ENCODE measurements around the gene SSBP2.
A peak's percentile ranks its signal among the peaks of the same experiment; 100 is the strongest.
"Not testable (repeated sequence)": the region's sequence is repeated elsewhere in the genome, so short reads cannot be mapped to it uniquely, and the experiment has no call there.

Gene SSBP2

DNA sequence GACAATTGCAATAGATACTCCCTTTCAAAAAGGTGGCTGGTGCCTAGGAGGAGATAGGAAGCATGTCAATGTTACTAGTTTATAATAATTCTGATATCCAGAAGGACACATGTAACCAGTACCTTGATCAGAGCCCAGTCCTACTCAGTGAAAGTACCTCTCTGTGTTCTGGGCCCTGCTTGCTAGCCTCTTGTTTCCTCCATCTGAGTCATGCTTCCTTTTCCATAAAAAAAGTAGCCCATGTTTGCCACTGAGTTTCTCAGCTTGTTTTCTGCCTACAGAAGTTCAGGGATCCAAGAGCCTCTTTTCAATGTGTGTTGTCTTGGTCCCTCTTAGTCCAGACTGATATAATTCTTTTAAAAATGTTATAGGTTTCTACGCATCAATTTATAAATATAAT is 149.0 kb downstream of the SSBP2 start:
- TF ChIP-seq, protein P1, sequence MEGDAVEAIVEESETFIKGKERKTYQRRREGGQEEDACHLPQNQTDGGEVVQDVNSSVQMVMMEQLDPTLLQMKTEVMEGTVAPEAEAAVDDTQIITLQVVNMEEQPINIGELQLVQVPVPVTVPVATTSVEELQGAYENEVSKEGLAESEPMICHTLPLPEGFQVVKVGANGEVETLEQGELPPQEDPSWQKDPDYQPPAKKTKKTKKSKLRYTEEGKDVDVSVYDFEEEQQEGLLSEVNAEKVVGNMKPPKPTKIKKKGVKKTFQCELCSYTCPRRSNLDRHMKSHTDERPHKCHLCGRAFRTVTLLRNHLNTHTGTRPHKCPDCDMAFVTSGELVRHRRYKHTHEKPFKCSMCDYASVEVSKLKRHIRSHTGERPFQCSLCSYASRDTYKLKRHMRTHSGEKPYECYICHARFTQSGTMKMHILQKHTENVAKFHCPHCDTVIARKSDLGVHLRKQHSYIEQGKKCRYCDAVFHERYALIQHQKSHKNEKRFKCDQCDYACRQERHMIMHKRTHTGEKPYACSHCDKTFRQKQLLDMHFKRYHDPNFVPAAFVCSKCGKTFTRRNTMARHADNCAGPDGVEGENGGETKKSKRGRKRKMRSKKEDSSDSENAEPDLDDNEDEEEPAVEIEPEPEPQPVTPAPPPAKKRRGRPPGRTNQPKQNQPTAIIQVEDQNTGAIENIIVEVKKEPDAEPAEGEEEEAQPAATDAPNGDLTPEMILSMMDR (conservative IDR thresholded peaks at IDR 0.05; ENCODE audit: low read length): no peak
- H3K4me3 ChIP-seq (ENCODE audit: low read length): no peak overlapping the region
- DNase-seq (ENCODE audit: low read depth): no peak

DNA sequence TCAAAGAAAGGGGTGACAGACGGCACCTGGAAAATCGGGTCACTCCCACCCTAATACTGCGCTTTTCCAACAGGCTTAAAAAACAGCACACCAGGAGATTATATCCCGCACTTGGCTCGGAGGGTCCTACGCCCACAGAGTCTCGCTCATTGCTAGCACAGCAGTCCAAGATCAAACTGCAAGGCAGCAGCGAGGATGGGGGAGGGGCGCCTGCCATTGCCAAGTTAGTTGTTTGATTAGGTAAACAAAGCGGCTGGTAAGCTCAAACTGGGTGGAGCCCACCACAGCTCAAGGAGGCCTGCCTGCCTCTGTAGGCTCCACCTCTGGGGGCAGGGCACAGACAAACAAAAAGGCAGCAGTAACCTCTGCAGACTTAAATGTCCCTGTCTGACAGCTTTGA is 158.8 kb downstream of the SSBP2 start:
- not testable (repeated sequence) for DNase-seq (ENCODE audit: low read depth); H3K4me3 ChIP-seq (ENCODE audit: low read length)

DNA sequence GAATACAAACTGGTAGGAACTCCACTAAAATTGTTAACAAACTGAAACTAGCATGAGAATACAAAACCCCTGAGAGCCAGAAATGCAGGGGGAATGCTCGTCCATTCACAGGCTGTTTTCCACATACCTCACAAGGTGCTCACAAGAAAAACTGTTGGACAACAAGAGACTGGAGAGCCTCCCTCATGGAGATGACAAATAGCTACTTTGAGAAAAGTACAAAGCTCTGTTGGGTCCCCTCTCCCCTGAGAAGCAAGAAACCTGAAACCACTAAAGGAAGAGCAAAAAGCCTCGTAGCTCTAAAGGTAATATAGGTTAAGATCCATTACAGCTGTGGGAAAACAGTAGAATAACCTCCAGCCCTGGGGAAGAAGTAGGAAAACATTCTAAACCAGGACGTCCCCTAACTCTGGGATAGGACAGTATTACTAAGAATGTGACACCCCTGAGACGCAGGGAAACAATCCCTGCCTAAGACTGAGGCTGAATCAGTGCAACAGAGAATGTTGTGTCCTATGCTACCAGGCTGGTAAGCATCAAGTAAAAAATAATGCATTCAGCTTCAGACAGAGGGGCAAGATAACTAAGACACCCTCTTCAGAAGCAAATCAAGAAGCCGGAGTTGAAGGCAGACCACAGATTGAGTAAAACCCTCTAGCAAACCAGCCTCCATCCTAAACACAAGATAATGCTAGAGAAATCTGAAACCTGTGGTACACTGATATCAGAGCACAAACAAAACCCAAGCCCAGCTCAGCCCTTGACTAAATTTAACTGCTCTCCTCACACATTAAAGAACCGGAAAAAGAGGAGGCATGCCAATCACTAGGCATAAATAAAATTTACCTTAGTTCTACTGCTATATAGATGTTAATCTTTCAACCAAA is 160.2 kb downstream of the SSBP2 start:
- TF ChIP-seq, protein P1 (conservative IDR thresholded peaks at IDR 0.05; ENCODE audit: low read length): no peak
- H3K4me3 ChIP-seq (ENCODE audit: low read length): no peak overlapping the region
- no peak for DNase-seq (ENCODE audit: low read depth)

DNA sequence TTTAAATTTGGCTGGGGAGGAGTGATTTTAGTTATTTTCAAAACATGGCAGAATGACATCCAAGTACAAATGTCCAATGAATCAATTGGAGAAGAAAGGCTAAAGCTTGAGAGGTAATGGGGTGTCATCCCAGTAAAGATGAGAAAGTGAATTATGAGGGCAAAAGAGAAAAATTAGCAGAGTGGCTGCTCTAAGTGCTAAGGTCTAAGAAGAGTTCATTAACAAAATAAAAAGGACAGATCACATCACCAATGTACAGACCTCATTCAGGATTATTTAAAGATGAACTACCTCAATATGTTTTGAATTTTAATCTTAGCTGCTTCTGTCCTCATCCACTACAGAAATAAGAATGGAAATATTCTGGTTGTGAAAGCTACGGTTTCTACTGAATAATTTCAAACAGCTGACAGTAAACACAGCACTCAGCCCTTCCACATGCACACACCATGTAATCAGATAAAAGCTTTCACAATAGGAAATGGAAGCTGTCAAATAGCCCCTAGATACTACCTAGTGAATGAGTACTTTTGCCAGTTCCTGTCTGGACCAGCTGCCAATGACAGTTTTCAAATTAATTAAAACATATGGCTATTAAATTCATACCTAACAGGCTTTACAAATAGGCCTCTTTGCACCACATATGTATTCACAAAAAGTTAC is 171.5 kb downstream of the SSBP2 start:
- H3K4me3 ChIP-seq (ENCODE audit: low read length): no peak overlapping the region
- TF ChIP-seq, protein P1 (conservative IDR thresholded peaks at IDR 0.05; ENCODE audit: low read length): no peak
- peak; percentile 61 for DNase-seq (ENCODE audit: low read depth)

DNA sequence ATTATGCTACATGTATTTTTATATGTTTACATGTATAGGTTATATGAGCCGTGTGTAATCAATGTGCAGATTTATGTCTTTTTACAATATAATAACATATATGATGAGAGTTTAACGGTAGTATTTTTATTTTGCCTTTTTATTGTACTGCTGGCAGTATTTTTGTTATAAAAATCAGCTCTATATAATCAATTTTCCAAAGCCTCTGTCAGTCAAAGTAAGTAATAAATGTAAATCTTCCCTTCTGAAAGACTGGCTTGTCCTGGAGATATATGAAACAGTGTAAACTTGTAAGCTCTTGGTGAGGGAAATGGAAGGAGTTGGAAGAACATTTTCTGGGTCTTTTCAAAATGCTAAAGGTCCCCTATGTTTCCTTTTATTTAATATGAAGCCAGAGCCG is 173.8 kb downstream of the SSBP2 start:
- no peak overlapping the region for H3K4me3 ChIP-seq (ENCODE audit: low read length)
- TF ChIP-seq, protein P1 (conservative IDR thresholded peaks at IDR 0.05; ENCODE audit: low read length): no peak

DNA sequence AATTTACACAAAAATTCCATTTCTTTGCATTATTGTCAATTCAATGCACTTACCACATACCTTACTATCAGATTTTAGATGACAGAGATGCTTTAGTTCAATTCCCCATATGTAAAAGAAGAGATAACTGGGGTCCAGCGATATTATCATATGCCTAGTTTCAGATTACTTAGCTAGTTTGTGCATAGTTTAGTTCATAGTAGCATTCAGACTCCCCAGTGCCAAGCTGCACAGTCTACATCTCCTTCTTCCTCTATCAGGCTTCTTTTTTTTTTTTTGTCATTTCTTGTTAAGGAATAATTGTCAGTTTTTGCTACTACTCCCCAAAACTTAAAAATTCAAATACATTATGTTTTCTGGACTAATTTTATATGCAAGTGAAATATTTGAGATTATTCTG is 175.0 kb downstream of the SSBP2 start:
- H3K4me3 ChIP-seq (ENCODE audit: low read length): no peak overlapping the region
- no peak for DNase-seq (ENCODE audit: low read depth)
- TF ChIP-seq, protein P1 (conservative IDR thresholded peaks at IDR 0.05; ENCODE audit: low read length): no peak

More for the DNA sequence above, 173.8 kb downstream of the SSBP2 start:
- DNase-seq (ENCODE audit: low read depth): no peak

DNA sequence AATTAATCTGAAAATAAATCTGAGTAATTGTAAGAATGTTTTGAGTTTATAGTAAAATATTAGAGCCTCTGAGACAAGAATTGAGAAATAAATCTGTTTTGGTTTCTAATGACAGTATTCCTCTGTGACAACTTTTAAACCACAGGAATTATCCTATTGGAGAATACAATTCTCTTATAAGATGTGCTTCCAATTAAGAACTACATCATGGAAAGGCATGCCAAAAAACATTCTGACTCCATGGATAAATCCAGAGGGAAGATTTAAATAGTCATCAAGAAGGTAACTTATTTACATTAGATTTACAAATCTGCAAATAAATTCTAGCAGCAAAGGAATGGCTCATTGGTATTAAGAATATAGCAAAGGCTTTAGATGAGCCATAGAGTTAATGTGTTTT is 178.7 kb downstream of the SSBP2 start:
- peak; percentile 66 for DNase-seq (ENCODE audit: low read depth)
- no peak overlapping the region for H3K4me3 ChIP-seq (ENCODE audit: low read length)
- TF ChIP-seq, protein P1 (conservative IDR thresholded peaks at IDR 0.05; ENCODE audit: low read length): no peak
